OCI-LY3 (cell line): ENCODE measurements around the gene ATP8A2.

Source experiments
- CTCF ChIP-seq: fragments of 200-600, 300-600 bp; sonication (generic); IDR thresholded peaks from 2 replicates; pipeline ENCODE4 v1.5.1; 2014; ENCODE audit warnings: antibody characterized with exemption, low read length, low read depth
- EZH2phosphoT487 ChIP-seq: fragments of 200-600 bp; shearing (Covaris generic); IDR thresholded peaks from 2 replicates; pipeline ENCODE4 v1.6.1; 2018; ENCODE audit warnings: antibody characterized with exemption, mixed run types, low read depth

- TF ChIP-seq CTCF (no peak), EZH2phosphoT487 (no peak)
Measured at GRCh38 chr13:25939961-25940687, 568.4 kb downstream of the ATP8A2 start.
